Parathyroid adenoma (tissue), 2 donors: ENCODE data around the gene HYOU1.
A peak's percentile ranks its signal among the peaks of the same experiment; 100 is the strongest.

Source experiments
- H2AFZ ChIP-seq: fragments of 300-600 bp; sonication (generic); one replicate; pipeline ENCODE4 v1.7.0; 2017; ENCODE audit warnings: antibody characterized with exemption, mild to moderate bottlenecking
- H3K27ac ChIP-seq: fragments of 300-600 bp; sonication (generic); one replicate; pipeline ENCODE4 v1.7.0; 2017
- H3K27me3 ChIP-seq: fragments of 300-600 bp; sonication (generic); one replicate; pipeline ENCODE4 v1.7.0; 2017; ENCODE audit warnings: low read length; ENCODE audit not compliant: control insufficient read depth, insufficient read depth
- H3K36me3 ChIP-seq: fragments of 300-600 bp; sonication (generic); one replicate; pipeline ENCODE4 v1.7.0; 2017; ENCODE audit warnings: low read length; ENCODE audit not compliant: control insufficient read depth, insufficient read depth
- H3K4me1 ChIP-seq: fragments of 300-600 bp; sonication (generic); one replicate; pipeline ENCODE4 v1.7.0; 2017; ENCODE audit warnings: control low read depth
- H3K4me2 ChIP-seq: fragments of 300-600 bp; sonication (generic); one replicate; pipeline ENCODE4 v1.7.0; 2017; ENCODE audit warnings: low read length
- H3K4me3 ChIP-seq: fragments of 300-600 bp; sonication (generic); one replicate; pipeline ENCODE4 v1.7.0; 2017; ENCODE audit warnings: low read depth, low read length
- H3K79me2 ChIP-seq: fragments of 300-600 bp; sonication (generic); one replicate; pipeline ENCODE4 v1.7.0; 2017; ENCODE audit warnings: control low read depth
- H3K9ac ChIP-seq: fragments of 300-600 bp; sonication (generic); one replicate; pipeline ENCODE4 v1.7.0; 2017; ENCODE audit warnings: mild to moderate bottlenecking
- H3K9me3 ChIP-seq: fragments of 300-600 bp; sonication (generic); one replicate; pipeline ENCODE4 v1.7.0; 2017; ENCODE audit warnings: low read length; ENCODE audit not compliant: control insufficient read depth
- CTCF ChIP-seq: fragments of 300-600 bp; sonication (generic); IDR thresholded peaks from one replicate; pipeline ENCODE4 v1.7.0; 2017; ENCODE audit warnings: antibody characterized with exemption, mild to moderate bottlenecking
- donor health status: primary hyperparathyroidism.

The HYOU1 gene

GRCh38 chr11:119029340-119030028, 27.5 kb downstream of the HYOU1 start:
- Histone ChIP-seq H3K36me3 (no peaks in the 10 kb centered on the region), H3K79me2 (no peaks in the 10 kb centered on the region), H3K9me3 (no peaks in the 10 kb centered on the region), H3K27me3 (no peaks in the 10 kb centered on the region), H3K4me1 (peaks cover 2% of the 10 kb centered on the region), H3K4me2 (peak overlapping the region; percentile 91), H3K9ac (no peak overlapping the region), H2AFZ (peak overlapping the region; percentile 92), H3K27ac (no peak overlapping the region), H3K4me3 (peak overlapping the region; percentile 80)
- no peak for TF ChIP-seq CTCF

GRCh38 chr11:119029069-119029339, 28.0 kb downstream of the HYOU1 start:
- Histone ChIP-seq H3K27ac (no peak overlapping the region), H3K4me3 (no peak overlapping the region), H3K4me1 (peaks cover 2% of the 10 kb centered on the region), H3K9ac (no peak overlapping the region), H3K27me3 (no peaks in the 10 kb centered on the region), H3K36me3 (no peaks in the 10 kb centered on the region), H3K9me3 (no peaks in the 10 kb centered on the region), H2AFZ (no peak overlapping the region), H3K79me2 (no peaks in the 10 kb centered on the region), H3K4me2 (peak overlapping the region; percentile 91)
- TF ChIP-seq CTCF = no peak

GRCh38 chr11:119028346-119029068, 28.5 kb downstream of the HYOU1 start:
- Histone ChIP-seq H3K27ac (no peak overlapping the region), H3K36me3 (no peaks in the 10 kb centered on the region), H3K4me2 (no peak overlapping the region), H3K4me1 (peaks cover 2% of the 10 kb centered on the region), H3K27me3 (no peaks in the 10 kb centered on the region), H3K4me3 (no peak overlapping the region), H2AFZ (no peak overlapping the region), H3K9ac (no peak overlapping the region), H3K79me2 (no peaks in the 10 kb centered on the region), H3K9me3 (no peaks in the 10 kb centered on the region)
- no peak for TF ChIP-seq CTCF

- no peak overlapping the region for H3K4me3 ChIP-seq
- no peaks in the 10 kb centered on the region for H3K36me3 ChIP-seq
- no peak for TF ChIP-seq CTCF
- no peaks in the 10 kb centered on the region for H3K27me3 ChIP-seq
- H2AFZ ChIP-seq = no peak overlapping the region
- no peaks in the 10 kb centered on the region for H3K79me2 ChIP-seq
- H3K4me1 ChIP-seq = peaks cover 2% of the 10 kb centered on the region
- no peak overlapping the region for H3K9ac ChIP-seq
- no peaks in the 10 kb centered on the region for H3K9me3 ChIP-seq
- no peak overlapping the region for H3K27ac ChIP-seq
- no peak overlapping the region for H3K4me2 ChIP-seq
Observed at GRCh38 chr11:119027561-119028345, 29.3 kb downstream of the HYOU1 start.
